Stimulated activated CD4-positive, alpha-beta T cell treated with anti-CD3 and anti-CD28 coated beads, Interleukin-15, amount 100 ng/mL, for 24 hours (primary cell): ENCODE data around the gene ERBB3.
A peak's percentile ranks its signal among the peaks of the same experiment; 100 is the strongest.

Experiments
- DNase-seq: peaks from one replicate; pipeline ENCODE4 v3.0.0-alpha.2; 2020

Gene ERBB3

DNA sequence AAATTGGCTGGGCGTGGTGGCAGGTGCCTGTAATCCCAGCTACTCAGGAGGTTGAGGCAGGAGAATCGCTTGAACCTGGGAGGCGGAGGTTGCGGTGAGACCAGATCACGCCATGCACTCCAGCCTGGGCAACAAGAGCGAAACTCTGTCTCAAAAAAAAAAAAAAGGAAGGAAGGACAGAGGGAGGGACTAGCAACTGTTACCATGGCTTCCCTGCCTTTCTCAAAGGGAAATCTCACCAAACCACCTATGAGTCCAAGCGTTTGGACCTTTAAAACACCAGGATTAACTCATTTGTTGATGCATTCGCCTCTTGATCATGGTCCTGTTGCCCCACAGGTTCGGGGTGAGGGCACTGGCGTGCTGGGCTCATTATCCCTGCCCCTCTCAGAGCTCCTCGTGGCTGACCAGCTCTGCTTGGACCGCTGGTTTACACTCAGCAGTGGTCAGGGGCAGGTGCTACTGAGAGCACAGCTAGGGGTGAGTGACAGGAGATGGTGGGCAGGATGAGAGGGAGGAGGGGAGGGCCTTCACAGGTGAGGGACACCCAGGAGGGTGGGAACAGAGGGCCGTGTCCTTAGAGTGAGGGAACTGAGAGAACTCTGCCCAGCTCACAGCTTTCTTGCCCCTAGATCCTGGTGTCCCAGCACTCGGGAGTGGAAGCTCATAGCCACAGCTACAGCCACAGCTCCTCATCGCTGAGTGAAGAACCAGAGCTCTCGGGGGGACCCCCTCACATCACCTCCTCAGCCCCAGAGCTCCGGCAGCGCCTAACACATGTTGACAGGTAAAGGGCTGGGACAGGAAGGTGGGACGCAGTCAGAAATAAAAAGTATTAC, 62.2 kb downstream of the ERBB3 start:
- no peak for DNase-seq

DNA sequence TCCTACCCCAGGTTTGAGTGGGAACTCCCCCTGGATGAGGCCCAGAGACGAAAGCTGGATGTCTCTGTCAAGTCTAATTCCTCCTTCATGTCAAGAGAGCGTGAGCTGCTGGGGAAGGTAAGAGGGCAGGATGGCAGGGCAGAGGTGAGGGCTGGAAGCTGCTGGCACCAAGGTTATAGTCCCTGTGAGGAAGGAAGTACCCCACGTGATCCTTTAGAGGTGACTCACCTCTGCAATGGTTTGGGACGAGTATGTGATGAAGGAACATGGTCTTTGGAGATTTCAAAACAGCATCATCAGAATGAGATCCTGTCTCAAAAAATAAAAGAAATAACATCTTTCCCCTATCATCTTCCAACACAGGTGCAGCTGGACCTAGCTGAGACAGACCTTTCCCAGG, 63.3 kb downstream of the ERBB3 start:
- DNase-seq: no peak

- no peak for DNase-seq
Observed at GRCh38 chr12:56143870-56144269, 63.9 kb downstream of the ERBB3 start.

DNA sequence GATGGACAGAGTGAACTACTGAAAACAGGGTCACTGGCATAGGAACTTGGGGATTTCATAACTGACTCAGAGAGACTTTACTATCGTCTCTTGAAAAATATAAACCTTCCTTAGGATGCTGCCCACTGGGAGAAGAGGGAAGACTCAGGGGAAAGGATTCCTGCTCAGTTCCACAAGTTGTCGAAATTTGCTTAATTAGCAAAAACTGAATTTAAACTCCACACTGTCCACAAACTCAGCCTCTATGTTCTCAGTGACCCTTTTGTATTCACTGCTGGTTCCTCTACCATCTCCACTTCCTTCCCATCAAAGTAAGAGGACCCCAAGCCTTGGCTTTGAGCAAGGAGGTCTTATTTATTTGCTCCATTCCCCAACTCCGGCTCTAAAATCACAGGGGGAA, 65.3 kb downstream of the ERBB3 start:
- DNase-seq: no peak

DNA sequence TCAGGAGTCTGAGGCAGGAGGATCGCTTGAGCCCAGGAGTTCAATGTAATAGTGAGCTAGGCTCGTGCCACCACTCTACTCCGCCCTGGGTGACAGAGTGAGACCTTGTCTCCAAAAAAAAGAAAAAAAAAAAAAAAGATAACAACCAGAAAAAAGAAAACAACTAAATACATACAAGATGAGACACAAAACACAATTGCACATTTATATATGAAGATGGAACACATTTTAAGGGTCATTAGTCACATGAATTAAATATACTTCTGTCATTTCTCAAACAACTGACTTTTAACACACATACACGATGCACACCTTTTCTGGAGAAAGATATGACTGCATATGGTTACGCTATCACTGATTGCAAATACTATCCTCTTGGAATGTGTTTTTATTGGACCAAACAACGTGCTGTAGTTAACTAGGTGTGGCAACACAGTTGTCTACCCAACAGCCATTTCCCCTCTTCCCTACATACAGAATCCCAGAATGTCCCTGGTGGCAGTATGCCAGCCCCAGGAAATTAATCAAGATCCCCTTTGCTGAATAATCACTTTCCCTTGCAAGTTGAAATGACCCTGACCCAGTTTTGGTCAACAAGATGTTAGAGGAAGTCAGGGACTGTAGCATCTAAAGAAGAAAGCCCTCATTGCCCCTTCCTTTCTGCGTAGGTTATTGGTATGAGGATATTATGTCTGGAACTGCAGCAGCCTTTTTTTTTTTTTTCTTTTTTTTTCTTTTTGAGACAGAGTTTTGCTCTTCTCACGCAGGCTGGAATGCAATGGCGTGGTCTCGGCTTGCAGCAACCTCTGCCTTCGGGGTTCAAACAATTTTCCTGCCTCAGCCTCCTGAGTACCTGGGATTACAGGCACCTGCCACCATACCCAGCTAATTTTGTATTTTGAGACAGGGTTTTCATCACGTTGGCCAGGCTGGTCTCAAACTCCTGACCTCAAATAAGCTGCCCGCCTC, 66.8 kb downstream of the ERBB3 start:
- DNase-seq: no peak

DNA sequence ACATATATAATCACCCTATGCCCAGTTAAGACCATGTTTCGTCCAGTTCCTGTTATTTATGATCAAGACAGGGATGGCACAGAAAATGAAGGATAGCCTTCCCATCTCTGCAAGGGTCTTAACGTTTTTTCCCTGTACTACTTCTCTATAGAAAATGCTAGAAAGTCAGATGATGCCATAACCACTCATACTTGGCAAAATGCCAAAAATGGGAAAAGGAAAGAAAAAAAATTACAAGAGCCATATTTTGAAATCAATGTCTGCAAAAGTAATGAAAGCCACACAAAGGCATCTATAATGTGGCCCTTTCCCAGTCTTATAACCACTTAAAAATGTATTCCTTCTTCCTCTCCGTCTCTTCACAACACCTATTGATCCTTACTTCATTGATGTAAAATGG, 70.6 kb downstream of the ERBB3 start:
- DNase-seq: no peak

DNA sequence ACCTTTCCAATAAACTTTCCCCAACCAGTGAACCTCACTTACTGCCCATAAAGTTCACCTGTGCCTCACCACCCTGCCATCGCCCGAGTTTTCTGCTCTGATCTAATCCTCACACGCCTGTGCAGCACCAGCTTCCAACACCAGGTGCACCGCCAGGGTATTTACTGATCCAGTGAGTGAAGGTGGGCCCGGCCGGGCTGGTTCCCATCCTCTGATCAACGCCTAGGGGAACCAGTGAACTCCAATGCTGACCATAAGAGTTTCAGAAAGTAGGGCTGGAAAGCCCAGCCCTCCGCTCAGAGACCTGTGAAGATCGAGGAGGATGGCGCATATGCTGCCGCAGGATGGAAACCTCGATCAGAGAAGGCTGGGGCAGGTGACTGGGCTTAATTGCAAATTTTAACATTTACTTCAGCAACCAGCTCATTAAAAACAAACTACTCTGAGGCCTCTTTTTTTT, 71.7 kb downstream of the ERBB3 start:
- DNase-seq: peak; percentile 80

DNA sequence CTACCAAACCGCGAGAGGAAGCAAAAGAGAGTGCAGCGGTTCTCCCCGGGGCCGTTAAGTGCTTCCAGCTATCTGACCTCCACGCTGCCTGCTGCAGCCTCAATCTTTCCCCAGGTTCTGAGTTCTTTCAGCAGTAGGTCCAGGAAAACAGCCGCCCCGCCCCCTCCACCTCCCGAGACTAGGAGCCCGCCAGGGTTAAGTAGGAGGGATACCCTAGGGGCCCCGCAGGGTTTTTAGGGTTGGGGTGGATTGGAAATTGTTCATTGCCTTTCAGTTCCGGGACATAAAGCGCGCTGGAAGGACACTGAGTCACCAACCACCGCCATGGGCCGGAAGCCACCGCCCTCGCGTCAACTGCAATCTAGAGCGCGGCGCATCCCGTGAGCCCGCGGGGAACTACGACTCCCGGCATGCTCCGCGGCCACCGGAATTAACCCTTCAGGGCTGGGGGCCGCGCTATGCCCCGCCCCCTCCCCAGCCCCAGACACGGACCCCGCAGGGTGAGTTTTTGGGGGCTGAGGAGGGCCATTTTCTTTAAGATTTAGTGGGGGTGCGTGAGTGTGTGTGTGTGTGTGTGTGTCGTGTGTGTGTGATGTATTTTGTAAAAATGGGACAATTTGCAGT, 72.3 kb downstream of the ERBB3 start, which contains the start of gene MYL6B:
Gene MYL6B, plus strand, starts transcription at position 456 of the 624 bp plus-strand sequence. CDS start 1,332 bp downstream, outside the sequence.
- DNase-seq: peak; percentile 98
